ENCODE results near the gene NEK11.

NEK11 gene

GRCh38 chr3:131285456-131285855 lies 258.8 kb downstream of the NEK11 start:
- Histone ChIP-seq H2AFZ (ENCODE audit: low read length, unreplicated experiment) (no peak overlapping the region), H3K27me3 (ENCODE audit: insufficient read depth, low read length) (no peaks in the 10 kb centered on the region)

GRCh38 chr3:131299836-131300235 lies 273.2 kb downstream of the NEK11 start:
- Histone ChIP-seq H3K27ac (ENCODE audit: low read depth, low read length) (no peak overlapping the region), H3K4me1 (ENCODE audit: control insufficient read depth, insufficient read depth, low read length, unreplicated experiment) (peaks cover 7% of the 10 kb centered on the region), H2AFZ (ENCODE audit: low read length, unreplicated experiment) (no peak overlapping the region), H3K79me2 (ENCODE audit: control insufficient read depth, insufficient read depth, low read length, unreplicated experiment) (no peaks in the 10 kb centered on the region), H3K36me3 (ENCODE audit: insufficient read depth, low read length) (no peaks in the 10 kb centered on the region), H3K4me3 (ENCODE audit: low read depth, low read length) (no peak overlapping the region), H3K27me3 (ENCODE audit: insufficient read depth, low read length) (no peaks in the 10 kb centered on the region)

More at GRCh38 chr3:131285456-131285855, 258.8 kb downstream of the NEK11 start:
- H3K36me3 ChIP-seq (ENCODE audit: insufficient read depth, low read length), result no peaks in the 10 kb centered on the region
- H3K27ac ChIP-seq (ENCODE audit: low read depth, low read length), result no peak overlapping the region
- no peaks in the 10 kb centered on the region for H3K79me2 ChIP-seq (ENCODE audit: control insufficient read depth, insufficient read depth, low read length, unreplicated experiment)
- H3K4me1 ChIP-seq (ENCODE audit: control insufficient read depth, insufficient read depth, low read length, unreplicated experiment), result no peaks in the 10 kb centered on the region
- no peak overlapping the region for H3K4me3 ChIP-seq (ENCODE audit: low read depth, low read length)

GRCh38 chr3:131303848-131304247 lies 277.2 kb downstream of the NEK11 start:
- no peak overlapping the region for H2AFZ ChIP-seq (ENCODE audit: low read length, unreplicated experiment)
- H3K4me1 ChIP-seq (ENCODE audit: control insufficient read depth, insufficient read depth, low read length, unreplicated experiment), result peaks cover 7% of the 10 kb centered on the region
- no peaks in the 10 kb centered on the region for H3K79me2 ChIP-seq (ENCODE audit: control insufficient read depth, insufficient read depth, low read length, unreplicated experiment)

GRCh38 chr3:131304890-131305289 lies 278.2 kb downstream of the NEK11 start:
- H3K4me1 ChIP-seq (ENCODE audit: control insufficient read depth, insufficient read depth, low read length, unreplicated experiment), result peaks cover 7% of the 10 kb centered on the region
- no peak overlapping the region for H3K27ac ChIP-seq (ENCODE audit: low read depth, low read length)
- no peaks in the 10 kb centered on the region for H3K27me3 ChIP-seq (ENCODE audit: insufficient read depth, low read length)
- H3K79me2 ChIP-seq (ENCODE audit: control insufficient read depth, insufficient read depth, low read length, unreplicated experiment), result no peaks in the 10 kb centered on the region
- H2AFZ ChIP-seq (ENCODE audit: low read length, unreplicated experiment), result no peak overlapping the region
- no peaks in the 10 kb centered on the region for H3K36me3 ChIP-seq (ENCODE audit: insufficient read depth, low read length)
- H3K4me3 ChIP-seq (ENCODE audit: low read depth, low read length), result no peak overlapping the region

More at GRCh38 chr3:131303848-131304247, 277.2 kb downstream of the NEK11 start:
- Histone ChIP-seq H3K36me3 (ENCODE audit: insufficient read depth, low read length) (no peaks in the 10 kb centered on the region), H3K27ac (ENCODE audit: low read depth, low read length) (no peak overlapping the region), H3K4me3 (ENCODE audit: low read depth, low read length) (no peak overlapping the region), H3K27me3 (ENCODE audit: insufficient read depth, low read length) (no peaks in the 10 kb centered on the region)

- H3K4me3 ChIP-seq (ENCODE audit: low read depth, low read length), result no peak overlapping the region
- H3K79me2 ChIP-seq (ENCODE audit: control insufficient read depth, insufficient read depth, low read length, unreplicated experiment), result no peaks in the 10 kb centered on the region
- H3K27ac ChIP-seq (ENCODE audit: low read depth, low read length), result no peak overlapping the region
- H3K36me3 ChIP-seq (ENCODE audit: insufficient read depth, low read length), result no peaks in the 10 kb centered on the region
- no peak overlapping the region for H2AFZ ChIP-seq (ENCODE audit: low read length, unreplicated experiment)
- peaks cover 7% of the 10 kb centered on the region for H3K4me1 ChIP-seq (ENCODE audit: control insufficient read depth, insufficient read depth, low read length, unreplicated experiment)
- H3K27me3 ChIP-seq (ENCODE audit: insufficient read depth, low read length), result no peaks in the 10 kb centered on the region
These were observed 279.6 kb downstream of the NEK11 start for GRCh38 chr3:131306242-131306641.

- H3K27ac ChIP-seq (ENCODE audit: low read depth, low read length), result no peak overlapping the region
These were observed 287.6 kb downstream of the NEK11 start for GRCh38 chr3:131314318-131314717.

GRCh38 chr3:131315162-131315561 lies 288.5 kb downstream of the NEK11 start:
- Histone ChIP-seq H3K79me2 (ENCODE audit: control insufficient read depth, insufficient read depth, low read length, unreplicated experiment) (no peaks in the 10 kb centered on the region), H3K27me3 (ENCODE audit: insufficient read depth, low read length) (no peaks in the 10 kb centered on the region), H3K36me3 (ENCODE audit: insufficient read depth, low read length) (no peaks in the 10 kb centered on the region), H3K27ac (ENCODE audit: low read depth, low read length) (no peak overlapping the region), H3K4me1 (ENCODE audit: control insufficient read depth, insufficient read depth, low read length, unreplicated experiment) (no peaks in the 10 kb centered on the region), H2AFZ (ENCODE audit: low read length, unreplicated experiment) (no peak overlapping the region), H3K4me3 (ENCODE audit: low read depth, low read length) (no peak overlapping the region)

More at GRCh38 chr3:131314318-131314717, 287.6 kb downstream of the NEK11 start:
- Histone ChIP-seq H3K79me2 (ENCODE audit: control insufficient read depth, insufficient read depth, low read length, unreplicated experiment) (no peaks in the 10 kb centered on the region), H3K4me3 (ENCODE audit: low read depth, low read length) (no peak overlapping the region), H3K36me3 (ENCODE audit: insufficient read depth, low read length) (no peaks in the 10 kb centered on the region), H2AFZ (ENCODE audit: low read length, unreplicated experiment) (no peak overlapping the region), H3K27me3 (ENCODE audit: insufficient read depth, low read length) (no peaks in the 10 kb centered on the region), H3K4me1 (ENCODE audit: control insufficient read depth, insufficient read depth, low read length, unreplicated experiment) (no peaks in the 10 kb centered on the region)

GRCh38 chr3:131317667-131318066 lies 291.0 kb downstream of the NEK11 start:
- H2AFZ ChIP-seq (ENCODE audit: low read length, unreplicated experiment), result no peak overlapping the region
- H3K4me1 ChIP-seq (ENCODE audit: control insufficient read depth, insufficient read depth, low read length, unreplicated experiment), result no peaks in the 10 kb centered on the region
- no peak overlapping the region for H3K27ac ChIP-seq (ENCODE audit: low read depth, low read length)

GRCh38 chr3:131323014-131323413 lies 296.3 kb downstream of the NEK11 start:
- Histone ChIP-seq H3K36me3 (ENCODE audit: insufficient read depth, low read length) (no peaks in the 10 kb centered on the region), H3K79me2 (ENCODE audit: control insufficient read depth, insufficient read depth, low read length, unreplicated experiment) (no peaks in the 10 kb centered on the region), H3K27ac (ENCODE audit: low read depth, low read length) (no peak overlapping the region), H3K4me1 (ENCODE audit: control insufficient read depth, insufficient read depth, low read length, unreplicated experiment) (no peaks in the 10 kb centered on the region), H3K27me3 (ENCODE audit: insufficient read depth, low read length) (no peaks in the 10 kb centered on the region), H3K4me3 (ENCODE audit: low read depth, low read length) (no peak overlapping the region), H2AFZ (ENCODE audit: low read length, unreplicated experiment) (no peak overlapping the region)

More at GRCh38 chr3:131317667-131318066, 291.0 kb downstream of the NEK11 start:
- H3K36me3 ChIP-seq (ENCODE audit: insufficient read depth, low read length), result no peaks in the 10 kb centered on the region
- no peaks in the 10 kb centered on the region for H3K79me2 ChIP-seq (ENCODE audit: control insufficient read depth, insufficient read depth, low read length, unreplicated experiment)
- H3K4me3 ChIP-seq (ENCODE audit: low read depth, low read length), result no peak overlapping the region
- no peaks in the 10 kb centered on the region for H3K27me3 ChIP-seq (ENCODE audit: insufficient read depth, low read length)

GRCh38 chr3:131323792-131324191 lies 297.1 kb downstream of the NEK11 start:
- Histone ChIP-seq H3K27me3 (ENCODE audit: insufficient read depth, low read length) (no peaks in the 10 kb centered on the region), H3K27ac (ENCODE audit: low read depth, low read length) (no peak overlapping the region), H3K4me3 (ENCODE audit: low read depth, low read length) (no peak overlapping the region), H3K4me1 (ENCODE audit: control insufficient read depth, insufficient read depth, low read length, unreplicated experiment) (no peaks in the 10 kb centered on the region), H2AFZ (ENCODE audit: low read length, unreplicated experiment) (no peak overlapping the region), H3K36me3 (ENCODE audit: insufficient read depth, low read length) (no peaks in the 10 kb centered on the region), H3K79me2 (ENCODE audit: control insufficient read depth, insufficient read depth, low read length, unreplicated experiment) (no peaks in the 10 kb centered on the region)

- no peaks in the 10 kb centered on the region for H3K27me3 ChIP-seq (ENCODE audit: insufficient read depth, low read length)
- H3K27ac ChIP-seq (ENCODE audit: low read depth, low read length), result no peak overlapping the region
- H3K4me3 ChIP-seq (ENCODE audit: low read depth, low read length), result no peak overlapping the region
- H3K4me1 ChIP-seq (ENCODE audit: control insufficient read depth, insufficient read depth, low read length, unreplicated experiment), result no peaks in the 10 kb centered on the region
- H3K79me2 ChIP-seq (ENCODE audit: control insufficient read depth, insufficient read depth, low read length, unreplicated experiment), result no peaks in the 10 kb centered on the region
- H3K36me3 ChIP-seq (ENCODE audit: insufficient read depth, low read length), result no peaks in the 10 kb centered on the region
- no peak overlapping the region for H2AFZ ChIP-seq (ENCODE audit: low read length, unreplicated experiment)
These were observed 298.2 kb downstream of the NEK11 start for GRCh38 chr3:131324923-131325322.
